ENCODE results near the gene ATM.
A peak's percentile ranks its signal among the peaks of the same experiment; 100 is the strongest.

Gene ATM, protein sequence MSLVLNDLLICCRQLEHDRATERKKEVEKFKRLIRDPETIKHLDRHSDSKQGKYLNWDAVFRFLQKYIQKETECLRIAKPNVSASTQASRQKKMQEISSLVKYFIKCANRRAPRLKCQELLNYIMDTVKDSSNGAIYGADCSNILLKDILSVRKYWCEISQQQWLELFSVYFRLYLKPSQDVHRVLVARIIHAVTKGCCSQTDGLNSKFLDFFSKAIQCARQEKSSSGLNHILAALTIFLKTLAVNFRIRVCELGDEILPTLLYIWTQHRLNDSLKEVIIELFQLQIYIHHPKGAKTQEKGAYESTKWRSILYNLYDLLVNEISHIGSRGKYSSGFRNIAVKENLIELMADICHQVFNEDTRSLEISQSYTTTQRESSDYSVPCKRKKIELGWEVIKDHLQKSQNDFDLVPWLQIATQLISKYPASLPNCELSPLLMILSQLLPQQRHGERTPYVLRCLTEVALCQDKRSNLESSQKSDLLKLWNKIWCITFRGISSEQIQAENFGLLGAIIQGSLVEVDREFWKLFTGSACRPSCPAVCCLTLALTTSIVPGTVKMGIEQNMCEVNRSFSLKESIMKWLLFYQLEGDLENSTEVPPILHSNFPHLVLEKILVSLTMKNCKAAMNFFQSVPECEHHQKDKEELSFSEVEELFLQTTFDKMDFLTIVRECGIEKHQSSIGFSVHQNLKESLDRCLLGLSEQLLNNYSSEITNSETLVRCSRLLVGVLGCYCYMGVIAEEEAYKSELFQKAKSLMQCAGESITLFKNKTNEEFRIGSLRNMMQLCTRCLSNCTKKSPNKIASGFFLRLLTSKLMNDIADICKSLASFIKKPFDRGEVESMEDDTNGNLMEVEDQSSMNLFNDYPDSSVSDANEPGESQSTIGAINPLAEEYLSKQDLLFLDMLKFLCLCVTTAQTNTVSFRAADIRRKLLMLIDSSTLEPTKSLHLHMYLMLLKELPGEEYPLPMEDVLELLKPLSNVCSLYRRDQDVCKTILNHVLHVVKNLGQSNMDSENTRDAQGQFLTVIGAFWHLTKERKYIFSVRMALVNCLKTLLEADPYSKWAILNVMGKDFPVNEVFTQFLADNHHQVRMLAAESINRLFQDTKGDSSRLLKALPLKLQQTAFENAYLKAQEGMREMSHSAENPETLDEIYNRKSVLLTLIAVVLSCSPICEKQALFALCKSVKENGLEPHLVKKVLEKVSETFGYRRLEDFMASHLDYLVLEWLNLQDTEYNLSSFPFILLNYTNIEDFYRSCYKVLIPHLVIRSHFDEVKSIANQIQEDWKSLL (N-terminal part only)

DNA sequence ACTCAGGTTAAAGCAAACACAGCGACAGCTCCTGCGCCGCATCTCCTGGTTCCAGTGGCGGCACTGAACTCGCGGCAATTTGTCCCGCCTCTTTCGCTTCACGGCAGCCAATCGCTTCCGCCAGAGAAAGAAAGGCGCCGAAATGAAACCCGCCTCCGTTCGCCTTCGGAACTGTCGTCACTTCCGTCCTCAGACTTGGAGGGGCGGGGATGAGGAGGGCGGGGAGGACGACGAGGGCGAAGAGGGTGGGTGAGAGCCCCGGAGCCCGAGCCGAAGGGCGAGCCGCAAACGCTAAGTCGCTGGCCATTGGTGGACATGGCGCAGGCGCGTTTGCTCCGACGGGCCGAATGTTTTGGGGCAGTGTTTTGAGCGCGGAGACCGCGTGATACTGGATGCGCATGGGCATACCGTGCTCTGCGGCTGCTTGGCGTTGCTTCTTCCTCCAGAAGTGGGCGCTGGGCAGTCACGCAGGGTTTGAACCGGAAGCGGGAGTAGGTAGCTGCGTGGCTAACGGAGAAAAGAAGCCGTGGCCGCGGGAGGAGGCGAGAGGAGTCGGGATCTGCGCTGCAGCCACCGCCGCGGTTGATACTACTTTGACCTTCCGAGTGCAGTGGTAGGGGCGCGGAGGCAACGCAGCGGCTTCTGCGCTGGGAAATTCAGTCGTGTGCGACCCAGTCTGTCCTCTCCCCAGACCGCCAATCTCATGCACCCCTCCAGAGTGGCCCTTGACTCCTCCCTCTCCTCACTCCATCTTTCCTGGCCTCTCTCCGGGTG, at the start of gene ATM, which contains the start of gene NPAT:
ATM (plus strand) TSS at position 494 of the 774 bp plus-strand sequence. CDS start 4,558 bp downstream, outside the sequence.
NPAT (minus strand) TSS at position 65 of the 774 bp plus-strand sequence. CDS start 102 bp downstream, outside the sequence.
- peak; percentile 100 for DNase-seq

DNA sequence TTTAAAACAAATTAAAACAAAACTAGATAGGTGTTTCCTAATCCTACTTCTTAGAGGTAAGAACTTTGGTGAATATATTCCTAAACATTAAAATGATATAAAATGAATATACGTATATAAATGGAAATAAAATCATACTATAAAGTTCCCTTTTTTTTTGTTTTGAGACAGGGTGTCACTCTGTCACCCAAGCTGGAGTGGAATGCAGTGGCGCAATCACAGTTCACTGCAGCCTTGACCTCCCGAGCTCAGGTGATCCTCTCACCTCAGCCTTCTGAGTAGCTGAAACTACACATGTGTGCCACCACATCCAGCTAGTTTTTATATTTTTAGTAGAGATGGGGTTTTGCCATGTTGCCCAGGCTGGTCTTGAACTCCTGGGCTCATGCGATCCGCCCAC, 45.3 kb upstream of the ATM start:
- DNase-seq = no peak

DNA sequence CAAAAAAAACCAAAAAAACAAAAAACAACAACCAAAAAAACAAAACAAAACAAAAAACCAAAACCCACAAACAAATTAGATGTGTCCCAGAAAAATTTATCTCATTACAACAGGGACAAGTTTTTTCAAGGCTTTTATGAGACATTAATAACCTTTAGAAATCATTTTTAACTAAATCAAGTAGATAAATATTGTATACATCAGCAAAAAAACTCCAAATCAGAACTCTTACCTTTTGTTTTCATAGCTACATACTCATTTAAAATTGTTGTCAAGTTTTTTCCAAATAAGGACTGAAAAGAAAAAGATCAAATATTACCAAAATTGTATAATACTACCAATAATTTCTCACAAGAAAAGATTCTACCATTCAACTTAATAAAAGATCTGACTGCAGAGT, 29.1 kb upstream of the ATM start:
- DNase-seq = no peak

DNA sequence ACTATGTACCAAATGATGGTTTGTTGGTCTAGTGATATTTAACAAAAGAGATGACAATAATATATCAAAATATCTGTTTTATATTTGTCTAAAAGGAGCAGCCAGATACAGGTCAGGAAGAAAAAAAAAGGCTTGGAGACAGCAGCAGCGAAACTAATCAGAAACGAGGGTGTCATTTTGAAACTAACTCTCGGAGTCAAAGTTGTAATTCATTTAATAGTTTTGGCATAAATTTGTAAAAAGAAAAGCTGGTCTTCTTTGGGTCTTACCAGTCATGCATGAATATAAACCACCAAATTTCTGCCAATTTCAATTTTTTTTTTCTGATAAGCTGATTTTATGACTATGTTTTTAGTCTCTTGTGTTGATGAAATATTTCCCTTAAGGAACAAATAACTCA, 26.0 kb upstream of the ATM start:
- DNase-seq = no peak

DNA sequence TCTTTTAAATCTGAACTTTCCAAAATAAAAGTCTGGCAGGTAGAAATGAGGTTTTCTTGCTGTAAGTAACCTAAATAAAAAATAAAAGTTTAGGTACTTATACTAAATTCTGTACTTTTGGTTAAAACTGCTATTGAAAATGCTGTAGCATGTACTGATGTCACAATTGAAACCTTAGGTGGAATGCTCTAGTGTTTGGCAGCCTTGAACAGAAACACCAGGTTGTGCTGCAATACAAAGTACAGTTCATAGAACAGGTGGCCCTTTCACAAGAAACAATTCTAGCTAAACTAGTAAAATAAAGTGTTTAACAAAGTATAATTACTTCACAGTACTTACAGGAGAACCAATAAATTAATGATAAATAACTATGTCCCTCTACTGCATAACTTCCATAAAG, 25.5 kb upstream of the ATM start:
- DNase-seq = no peak

DNA sequence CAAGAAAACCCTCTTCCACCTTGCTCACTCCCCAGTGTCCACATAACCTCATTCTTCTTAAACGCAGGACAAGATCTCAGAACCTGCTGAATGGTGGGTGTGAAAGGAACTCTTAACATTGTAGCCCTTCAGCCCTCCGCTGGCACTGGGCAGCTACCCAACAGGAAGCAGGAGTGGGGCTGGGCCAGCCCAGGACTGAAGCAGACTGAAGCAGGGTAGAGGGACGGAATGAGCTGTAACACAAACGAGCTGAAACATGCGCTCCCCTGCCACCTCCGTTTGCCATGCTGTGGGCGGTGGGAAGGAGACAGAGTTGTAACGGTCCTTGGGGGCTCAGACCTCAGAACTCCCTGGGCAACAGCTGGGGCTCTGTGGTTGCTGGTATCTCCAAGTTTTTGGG, 24.0 kb upstream of the ATM start:
- DNase-seq = no peak

DNA sequence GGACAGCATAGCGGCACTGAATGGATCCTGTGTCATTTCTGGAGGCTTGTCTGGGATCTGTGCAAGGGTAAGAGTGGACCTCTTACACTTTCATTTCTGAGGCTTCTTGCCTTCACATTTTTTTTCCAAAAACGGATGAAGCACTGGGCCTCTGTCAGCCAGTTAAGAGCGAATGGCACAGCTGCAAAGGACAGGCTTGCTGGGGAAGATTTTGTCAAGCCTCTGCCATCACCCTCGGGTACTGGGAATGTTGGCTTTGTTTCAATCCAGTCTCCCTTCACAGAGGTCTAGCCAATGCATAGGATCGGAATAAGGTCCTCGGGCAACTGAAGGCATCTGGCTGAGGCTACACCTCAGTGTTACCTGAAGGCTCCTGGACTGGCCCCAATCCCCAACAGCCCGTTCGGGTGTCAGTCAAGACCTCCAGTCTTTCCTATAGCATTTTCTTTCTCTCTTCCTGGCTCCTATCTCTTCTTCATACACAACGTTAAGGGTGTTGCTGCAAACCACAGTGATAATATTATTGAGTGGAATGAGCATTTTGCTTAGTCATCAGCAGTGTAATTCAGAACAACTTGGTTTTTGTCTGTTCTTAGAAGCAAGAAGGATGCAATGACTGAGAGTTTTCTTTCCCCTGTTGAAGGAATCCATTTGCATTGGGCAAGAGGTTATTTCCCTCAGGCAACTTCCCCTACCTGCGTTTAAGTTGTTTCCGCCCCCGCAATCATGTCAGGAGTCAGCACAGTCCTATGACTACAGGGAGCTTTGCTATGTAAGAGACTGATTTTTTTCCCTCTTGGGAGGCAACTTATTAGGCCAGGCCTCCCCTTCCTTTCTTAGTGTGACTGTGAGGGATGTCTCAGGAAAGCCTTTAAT, 23.2 kb upstream of the ATM start:
- DNase-seq = peak; percentile 91

DNA sequence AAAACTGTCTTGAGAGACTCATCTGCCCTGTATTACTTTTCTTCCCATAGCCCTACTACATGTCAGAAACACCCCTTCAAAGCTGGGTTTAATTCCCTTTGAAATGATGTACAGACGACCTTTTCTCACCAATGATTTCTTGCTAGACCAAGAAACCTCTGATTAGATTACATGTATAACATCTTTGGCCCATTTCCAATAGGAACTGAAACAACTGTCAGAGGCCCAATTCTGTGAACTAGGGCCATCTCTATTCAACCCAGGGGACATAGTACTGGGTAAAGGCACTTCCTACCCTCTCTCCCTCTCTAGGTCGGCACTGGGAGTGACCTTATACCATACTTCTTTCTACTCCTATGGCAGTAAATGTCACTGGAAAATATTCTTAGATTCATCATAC, 19.8 kb upstream of the ATM start:
- DNase-seq = no peak

DNA sequence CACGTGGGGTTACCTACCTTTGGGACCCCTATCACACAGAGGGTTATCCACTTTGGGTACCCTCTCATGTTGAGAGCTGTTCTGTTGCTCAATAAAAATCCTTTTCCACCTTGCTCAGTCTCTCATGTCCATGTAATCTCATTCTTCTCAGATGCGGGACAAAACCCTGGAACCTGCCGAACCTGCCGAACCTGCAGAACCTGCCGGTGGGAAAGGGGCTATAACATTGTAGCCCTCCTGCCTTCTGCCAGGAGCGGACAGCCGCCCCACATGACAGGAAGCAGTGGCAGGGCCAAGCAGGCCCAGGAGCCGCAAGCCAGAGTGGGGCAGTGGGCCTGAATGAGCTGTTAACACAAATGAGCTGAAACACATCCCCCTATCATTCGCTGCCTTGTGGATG, 18.5 kb upstream of the ATM start:
- DNase-seq = peak; percentile 89

DNA sequence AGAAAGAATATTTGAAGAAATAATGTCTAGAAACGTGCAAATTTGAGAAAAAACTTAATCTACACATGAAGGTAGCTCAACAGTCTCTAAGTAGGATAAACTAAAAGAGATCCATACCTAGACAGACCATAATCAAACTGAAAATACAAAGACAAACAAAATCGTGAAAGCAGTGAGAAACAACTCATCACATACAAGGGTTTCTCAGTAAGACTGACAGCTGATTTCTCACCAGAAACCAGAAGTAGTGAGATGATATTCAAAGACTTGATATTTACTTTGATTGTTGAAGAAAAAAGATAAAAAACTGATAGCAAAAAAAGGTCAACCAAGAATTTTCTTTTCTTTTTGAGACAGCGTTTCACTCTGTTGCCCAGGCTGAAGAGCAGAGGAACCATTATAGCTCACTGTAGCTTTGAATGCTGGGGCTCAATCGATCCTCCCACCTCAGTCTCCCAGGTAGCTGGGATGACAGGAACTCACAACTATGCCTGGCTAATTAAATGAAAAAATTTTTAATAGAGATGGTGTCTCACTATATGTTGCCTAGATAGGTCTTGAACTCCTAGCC, 17.9 kb upstream of the ATM start:
- no peak for DNase-seq

DNA sequence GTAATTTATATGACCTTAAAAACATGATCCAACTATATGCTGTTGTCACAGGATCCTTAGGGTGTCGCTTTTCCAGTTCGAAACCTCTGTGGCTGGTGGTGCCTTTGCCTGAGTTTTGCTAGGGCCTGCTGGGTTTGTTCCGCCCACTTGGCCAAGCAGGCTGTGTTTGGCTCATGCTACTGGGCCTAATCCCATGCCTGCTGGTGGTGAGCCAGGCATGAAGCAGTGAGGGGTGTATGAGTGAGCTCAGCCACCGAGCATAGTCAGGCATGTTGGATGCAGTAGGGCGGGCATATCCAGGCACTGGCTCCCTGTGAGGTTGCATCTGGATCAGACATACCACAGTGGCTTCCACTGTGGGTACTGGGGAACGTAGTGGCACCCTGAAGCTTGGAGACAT, 16.7 kb upstream of the ATM start:
- DNase-seq = no peak

DNA sequence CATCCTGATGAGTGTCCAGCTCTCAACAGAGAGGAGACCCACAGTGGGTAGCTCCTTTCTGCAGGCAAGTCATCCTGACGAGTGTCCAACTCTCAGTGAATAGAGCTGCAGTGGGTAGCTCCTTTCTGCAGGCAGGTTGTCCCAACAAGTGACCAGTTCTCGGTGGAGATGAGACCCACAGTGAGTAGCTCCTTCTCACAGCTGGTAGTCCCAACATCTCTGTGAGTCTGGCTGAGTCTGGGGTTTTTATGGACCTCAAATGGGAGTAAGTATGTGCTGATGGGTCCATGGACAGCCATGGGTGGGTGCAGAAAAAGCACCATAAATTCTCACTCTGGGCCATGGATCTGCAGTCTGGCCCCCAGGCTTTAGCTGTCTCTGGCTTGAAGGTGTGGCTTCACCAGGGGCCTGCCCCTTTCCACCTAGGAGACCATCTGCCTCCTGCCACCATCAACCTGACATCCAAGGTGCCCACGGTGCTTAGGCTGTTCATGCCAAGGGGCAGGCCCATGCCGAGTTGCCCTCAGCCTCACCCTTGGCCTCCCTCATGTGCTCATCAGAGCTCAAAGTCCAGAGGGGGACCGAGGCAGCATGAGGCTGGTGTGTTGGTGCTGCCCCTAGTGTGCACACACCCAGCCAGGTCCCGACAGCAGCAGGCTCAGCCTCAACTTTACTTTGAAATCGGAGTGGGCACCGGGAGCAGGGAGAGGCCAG, 15.7 kb upstream of the ATM start:
- no peak for DNase-seq

DNA sequence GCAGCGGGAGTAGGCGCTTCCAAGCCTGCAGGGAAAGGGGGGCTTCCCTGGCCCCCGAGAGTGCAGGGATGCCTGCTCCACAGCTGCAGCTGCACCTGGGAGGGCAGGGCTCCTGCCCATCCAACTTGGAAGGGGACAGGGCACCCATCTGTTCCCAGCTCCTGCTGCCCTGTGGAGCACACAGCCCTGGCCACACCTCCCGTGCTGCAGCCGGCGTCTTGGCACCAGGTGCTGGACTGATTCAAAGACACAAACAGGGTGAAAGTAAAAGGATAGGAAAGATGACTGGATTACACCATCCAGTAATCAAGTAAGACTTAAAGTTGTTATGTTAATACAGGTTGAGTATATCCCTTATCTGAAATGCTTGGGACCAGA, 15.2 kb upstream of the ATM start:
- no peak for DNase-seq

DNA sequence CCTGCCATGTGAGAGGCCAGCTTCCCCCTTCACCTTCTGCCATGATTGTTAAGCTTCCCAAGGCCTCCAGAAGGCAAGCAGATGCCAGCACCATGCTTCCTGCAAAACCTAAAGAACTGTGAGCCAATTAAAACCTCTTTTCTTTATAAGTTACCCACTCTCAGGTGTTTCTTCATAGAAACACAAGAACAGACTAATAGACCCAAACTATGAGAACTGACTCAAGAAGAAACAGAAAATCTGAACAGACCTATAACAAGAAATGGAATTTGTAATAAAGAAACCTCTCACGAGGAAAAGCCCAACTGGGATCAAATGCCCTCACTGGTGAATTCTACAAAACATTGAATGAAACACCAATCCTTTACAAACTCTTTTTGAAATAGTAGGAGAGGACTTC, 12.4 kb upstream of the ATM start:
- no peak for DNase-seq

DNA sequence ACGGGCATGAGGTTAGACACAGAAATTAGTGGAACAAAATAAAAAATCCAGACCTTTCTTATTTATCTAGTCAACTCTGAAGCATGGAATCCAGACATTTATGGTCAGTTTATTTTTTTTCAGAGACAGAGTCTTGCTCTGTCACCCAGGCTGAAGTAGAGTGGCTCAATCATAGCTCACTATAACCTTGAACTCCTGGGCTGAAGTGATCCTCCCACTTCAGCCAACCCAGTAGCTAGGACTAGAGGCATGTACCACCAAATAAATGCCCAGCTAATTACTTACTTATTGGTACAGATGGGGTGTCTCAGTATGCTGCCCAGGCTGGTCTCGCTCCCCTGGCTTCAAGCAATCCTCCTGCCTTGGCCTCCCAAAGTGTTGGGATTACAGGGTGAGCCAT, 9.1 kb upstream of the ATM start:
- DNase-seq = no peak

DNA sequence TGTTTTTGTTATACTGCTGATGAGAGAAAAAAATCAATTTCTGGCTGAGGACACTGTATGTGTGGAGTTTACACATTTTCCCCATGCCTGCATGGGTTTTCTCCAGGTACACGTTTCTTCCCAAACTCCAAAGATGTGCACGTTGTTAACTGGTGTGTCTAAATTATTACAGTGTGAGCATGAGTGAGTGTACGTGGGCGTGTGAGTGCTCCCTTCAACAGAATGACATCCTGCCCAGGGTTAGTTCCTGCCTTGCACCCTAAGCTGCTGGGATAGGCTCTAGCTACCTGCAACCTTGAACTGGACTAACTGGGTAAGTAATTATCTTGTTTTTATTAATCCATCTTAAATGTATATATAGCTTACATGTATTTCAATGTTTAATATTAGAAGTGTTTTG, 5.9 kb upstream of the ATM start:
- no peak for DNase-seq

DNA sequence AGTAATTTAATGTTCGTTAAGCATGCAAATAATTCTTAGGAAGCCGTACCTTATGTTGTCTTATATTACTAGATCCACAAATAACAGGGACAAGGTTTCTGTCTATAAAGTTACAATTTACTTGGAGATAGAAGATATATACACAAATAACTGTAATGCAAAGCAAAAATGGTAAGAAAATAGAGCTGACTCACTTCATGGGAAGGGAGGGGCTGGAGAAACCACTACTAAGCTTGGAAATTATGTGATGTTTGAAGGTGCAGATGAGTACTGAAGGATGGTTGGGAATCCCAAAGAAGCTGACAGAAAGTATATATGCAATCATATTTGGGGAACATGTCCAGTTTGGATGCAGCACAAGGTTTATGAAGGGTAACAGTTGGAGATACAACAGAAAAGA, 4.4 kb upstream of the ATM start:
- no peak for DNase-seq

DNA sequence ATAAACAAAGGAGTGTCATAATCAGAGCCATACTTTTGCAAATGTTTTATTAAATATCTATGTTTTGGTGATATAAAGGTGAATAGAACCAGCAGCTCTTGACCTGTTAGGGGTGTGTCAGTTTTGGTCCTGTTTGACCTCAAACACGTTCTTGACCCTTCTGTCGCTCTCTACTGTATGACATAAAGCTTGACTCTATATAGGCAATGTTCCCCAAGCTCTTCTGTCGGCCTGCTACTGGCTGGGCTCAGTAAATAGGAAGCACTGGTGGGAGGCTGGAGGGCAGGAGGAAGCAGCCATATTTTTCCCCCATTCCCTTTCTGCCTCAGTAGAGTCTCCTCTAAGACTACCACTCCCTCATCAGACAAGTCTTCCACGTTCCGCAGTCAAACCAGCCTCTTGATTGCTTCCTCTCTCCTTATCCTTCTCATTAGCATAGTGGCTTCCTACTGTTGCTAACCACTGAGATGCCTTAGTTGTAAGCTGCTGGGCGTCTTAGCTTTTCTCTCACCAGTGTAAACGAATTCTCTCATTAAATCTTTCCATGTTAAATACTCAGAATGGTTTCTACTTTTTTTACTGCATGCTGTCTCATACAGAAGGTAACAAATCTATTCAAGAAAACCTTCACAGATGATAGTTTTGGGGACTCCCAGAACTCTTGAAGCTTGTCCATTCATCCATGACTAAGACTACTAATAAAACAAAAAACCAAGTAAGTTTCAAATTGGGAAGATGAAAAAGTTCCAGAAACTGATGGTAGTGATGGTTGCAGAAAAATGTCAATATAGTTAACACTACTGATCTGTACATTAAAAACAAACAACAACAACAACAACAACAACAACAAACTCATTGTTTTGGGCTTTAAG, 3.7 kb upstream of the ATM start:
- DNase-seq = no peak

DNA sequence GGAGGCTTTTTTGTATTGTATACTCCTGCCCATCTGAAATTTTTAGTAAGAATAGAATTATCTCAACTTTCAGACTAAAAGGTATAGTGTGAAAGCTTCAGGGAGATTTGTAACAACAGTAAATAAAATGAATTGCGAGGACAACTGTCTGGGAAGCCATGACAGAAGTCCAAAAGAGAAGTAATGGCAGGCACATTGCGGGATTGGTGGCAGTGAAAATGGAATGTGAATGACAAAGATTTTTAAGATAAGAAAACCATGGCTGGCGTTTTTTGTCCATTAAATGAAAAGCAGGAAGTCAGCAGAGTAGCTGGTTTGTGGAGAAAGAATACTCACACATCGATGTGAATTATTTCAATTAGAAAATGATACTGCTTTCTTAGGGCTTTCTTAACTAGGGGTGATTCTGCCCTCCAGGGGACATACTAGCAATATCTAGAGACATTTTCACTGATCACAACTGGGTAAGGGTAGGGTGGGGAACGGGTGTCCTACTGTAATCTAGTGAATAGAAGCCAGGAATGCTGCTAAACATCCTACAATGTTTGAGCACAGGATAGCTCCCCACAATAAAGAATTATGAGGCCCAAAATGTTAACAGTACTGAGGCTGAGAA, 2.0 kb upstream of the ATM start:
- DNase-seq = no peak

Measured in islet precursor cell (in vitro differentiated cells).